Hematopoietic multipotent progenitor cell treated with erythropoietin and hydrocortisone succinate and interleukin-3 and kit ligand, for 17 days (in vitro differentiated cells): ENCODE data around the gene ICAM5.

Experiments
- DNase-seq: peaks from one replicate; pipeline ENCODE4 v3.0.0-alpha.2; 2015; ENCODE audit warnings: low spot score

Gene ICAM5

DNA sequence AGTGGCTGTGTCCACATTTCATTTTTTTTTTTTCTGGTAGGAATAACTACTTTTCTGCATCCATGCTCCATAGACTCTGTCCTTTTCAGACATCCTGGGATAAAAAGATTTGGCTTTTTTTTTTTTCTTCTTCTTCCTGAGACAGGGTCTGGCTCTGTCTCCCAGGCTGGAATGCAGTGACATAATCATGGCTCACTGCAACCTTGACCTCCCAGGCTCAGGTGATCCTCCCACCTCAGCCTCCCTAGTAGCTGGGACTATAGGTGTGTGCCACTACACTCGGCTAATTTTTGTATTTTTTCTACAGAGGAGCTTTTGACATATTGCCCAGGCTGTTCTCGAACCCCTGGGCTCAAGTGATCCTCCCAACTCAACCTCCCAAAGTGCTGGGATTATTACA lies 53.7 kb downstream of the ICAM5 start:
- DNase-seq: no peak

DNA sequence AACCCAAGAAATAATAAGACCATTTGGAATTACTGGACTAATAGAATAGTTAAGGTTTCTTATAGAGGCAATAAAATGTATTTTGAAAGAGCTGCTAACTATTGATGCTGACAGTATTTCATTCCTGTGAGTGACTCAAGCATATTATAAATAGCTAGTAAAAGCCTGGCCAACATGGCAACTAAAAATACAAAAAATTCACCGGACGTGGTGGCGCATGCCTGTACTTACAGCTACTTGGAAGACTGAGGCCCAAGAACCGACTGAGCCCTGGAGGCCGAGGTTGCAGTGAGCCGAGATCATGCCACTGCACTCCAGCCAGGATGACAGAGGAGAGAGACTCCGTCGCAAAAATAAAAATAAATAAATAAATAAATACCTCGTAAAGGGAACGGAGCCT lies 55.0 kb downstream of the ICAM5 start:
- no peak for DNase-seq
